Activated CD4-positive, alpha-beta T cell treated with anti-CD3 and anti-CD28 coated beads for 36 hours (primary cell): ENCODE data around the gene CPEB4. TPM values are rescaled to one million over a fixed set of nuclear protein-coding genes. Genes with fewer than 3 reads are reported as not detected.

ENCODE experiments used
- ATAC-seq: fragments of 200-7000 bp; cut with Tn5 transposase; one replicate; pipeline ENCODE4 v1.10.0; 2021; ENCODE audit warnings: mild to moderate bottlenecking, moderate library complexity
- CTCF ChIA-PET: fragments of 350-600 bp; sonication (Branson Sonifier 250); formaldehyde crosslinking; loops from one replicate; lab custom pipeline; 2021; ENCODE audit warnings: antibody characterized with exemption; lab: Charles Lee
- POLR2A ChIA-PET: fragments of 350-600 bp; sonication (Branson Sonifier 250); formaldehyde crosslinking; loops from one replicate; lab custom pipeline; 2021; ENCODE audit warnings: antibody characterized with exemption, inconsistent platforms; lab: Charles Lee
- DNase-seq: peaks from one replicate; pipeline ENCODE4 v3.0.0-alpha.2; 2020
- H3K27ac Mint-ChIP-seq: one replicate; pipeline ENCODE4 v1.8.0; 2021; ENCODE audit warnings: mixed read lengths
- H3K27me3 Mint-ChIP-seq: one replicate; pipeline ENCODE4 v1.8.0; 2021; ENCODE audit warnings: mixed read lengths
- H3K36me3 Mint-ChIP-seq: one replicate; pipeline ENCODE4 v1.8.0; 2021; ENCODE audit warnings: low read depth, mixed read lengths
- H3K4me1 Mint-ChIP-seq: one replicate; pipeline ENCODE4 v1.8.0; 2021; ENCODE audit warnings: mixed read lengths
- H3K4me3 Mint-ChIP-seq: one replicate; pipeline ENCODE4 v1.8.0; 2021; ENCODE audit warnings: mild to moderate bottlenecking, moderate library complexity, mixed read lengths
- H3K9me3 Mint-ChIP-seq: one replicate; pipeline ENCODE4 v1.8.0; 2021; ENCODE audit warnings: low read depth, mixed read lengths
- intact Hi-C, 2 experiments: fragments of 100-400 bp; cut with DNase I in 1 of 2; cut with micrococcal nuclease in 1 of 2; formaldehyde crosslinking; loops; one replicate each; pipeline versions ENCODE4 v1.14.2 to v1.15.1; 2022 to 2024; cut with DNase I, micrococcal nuclease
- total RNA-seq, 2 experiments: library from RNA; stranded (reverse); gene quantifications; one replicate each; pipeline ENCODE4 v1.2.3, GENCODE V29; 2021

Gene CPEB4
- total RNA-seq, 2 experiments from 2014 or later = 5.6 to 8.3 TPM

GRCh38 chr5:173988554-173989431, 100.6 kb downstream of the CPEB4 start, which contains the start of gene C5orf47:
Gene C5orf47 (plus strand): TSS chr5:173989170. CDS start chr5:173989264, 94 bp downstream.
- peaks cover 4% of the 10 kb centered on the region for H3K27me3 Mint-ChIP-seq
- POLR2A ChIA-PET = no interaction called here
- ATAC-seq (no peak), DNase-seq (no peak)
- CTCF ChIA-PET = no interaction called here
- no peaks in the 10 kb centered on the region for H3K36me3 Mint-ChIP-seq
- H3K4me1 Mint-ChIP-seq = no peaks in the 10 kb centered on the region
- H3K4me3 Mint-ChIP-seq = no peak within 1 kb of the TSS
- intact Hi-C loops = no loop called here
- no peak within 1 kb of the TSS for H3K27ac Mint-ChIP-seq
- H3K9me3 Mint-ChIP-seq = no peaks in the 10 kb centered on the region

DNA sequence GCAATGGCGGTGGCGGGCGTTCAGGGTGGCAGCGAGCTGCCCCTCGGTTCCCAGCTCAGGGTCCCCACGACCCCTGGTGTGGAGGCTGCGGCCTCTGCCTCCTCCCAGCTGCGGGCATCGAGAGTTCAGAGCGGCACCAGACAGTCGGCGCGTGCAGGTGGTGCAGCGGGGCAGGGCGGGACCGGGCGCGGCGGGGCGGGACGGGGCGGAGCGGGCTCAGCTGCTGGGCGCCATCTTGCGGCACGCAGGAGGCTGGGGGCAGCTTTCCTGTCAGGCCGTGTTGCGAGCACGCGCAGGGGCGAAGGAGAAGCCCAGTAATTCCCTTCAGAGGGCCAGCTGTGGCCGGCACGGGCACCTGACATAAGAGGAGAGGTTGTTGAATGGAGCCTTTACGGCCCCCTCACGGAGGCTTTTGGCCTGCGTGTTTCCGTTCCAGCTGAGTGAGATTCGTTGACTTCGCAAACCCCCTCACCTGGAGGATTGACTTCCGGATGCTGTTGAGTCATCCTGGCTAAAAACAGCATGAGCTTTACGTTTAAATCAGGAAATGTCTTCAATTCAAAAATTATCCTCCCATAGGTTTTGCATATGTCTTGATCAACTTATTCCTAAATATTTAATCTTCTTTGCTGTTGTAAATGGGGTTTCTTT, 101.4 kb downstream of the CPEB4 start:
- Mint-ChIP-seq H3K27me3 (peaks cover 8% of the 10 kb centered on the region), H3K27ac (no peak overlapping the region), H3K36me3 (no peaks in the 10 kb centered on the region), H3K4me3 (no peak overlapping the region), H3K9me3 (no peaks in the 10 kb centered on the region), H3K4me1 (no peaks in the 10 kb centered on the region)
- ChIA-PET CTCF (no interaction called here), POLR2A (no interaction called here)
- intact Hi-C loops = no loop called here
- no peak for ATAC-seq
- DNase-seq = no peak

GRCh38 chr5:173997331-173997730, 109.2 kb downstream of the CPEB4 start:
- H3K4me3 Mint-ChIP-seq = no peak overlapping the region
- ATAC-seq = no peak
- intact Hi-C loops = no loop called here
- no peaks in the 10 kb centered on the region for H3K4me1 Mint-ChIP-seq
- POLR2A ChIA-PET = no interaction called here
- peaks cover 27% of the 10 kb centered on the region for H3K27me3 Mint-ChIP-seq
- H3K9me3 Mint-ChIP-seq = no peaks in the 10 kb centered on the region
- no peak for DNase-seq
- H3K27ac Mint-ChIP-seq = no peak overlapping the region
- no peaks in the 10 kb centered on the region for H3K36me3 Mint-ChIP-seq
- CTCF ChIA-PET = interaction anchor here (0.7 kb wide), 1 partner anchor 74 kb away, joined by 3 read pairs; no protein-coding TSS in a partner anchor

DNA sequence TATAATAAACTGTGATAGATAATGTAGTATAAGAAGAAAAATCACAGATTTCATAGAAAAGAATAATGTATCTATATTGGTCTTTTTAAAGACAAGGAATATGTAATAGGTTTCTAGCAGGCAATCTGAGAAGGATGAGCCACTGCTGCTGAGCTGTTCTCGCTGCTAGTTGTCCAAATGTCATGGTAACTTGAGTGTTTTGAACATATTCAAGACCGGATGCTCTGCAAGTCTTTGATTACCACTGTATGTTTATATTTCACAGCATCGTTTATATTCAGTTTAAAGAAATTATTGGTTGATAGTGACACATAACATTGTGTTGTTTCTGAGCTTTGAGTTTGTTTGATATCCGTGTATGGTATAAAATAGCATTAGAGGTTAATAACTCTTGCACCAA, 110.4 kb downstream of the CPEB4 start:
- H3K36me3 Mint-ChIP-seq = no peaks in the 10 kb centered on the region
- H3K27ac Mint-ChIP-seq = no peak overlapping the region
- ChIA-PET POLR2A (no interaction called here), CTCF (no interaction called here)
- H3K4me3 Mint-ChIP-seq = no peak overlapping the region
- intact Hi-C loops = no loop called here
- DNase-seq (no peak), ATAC-seq (no peak)
- peaks cover 1% of the 10 kb centered on the region for H3K4me1 Mint-ChIP-seq
- no peaks in the 10 kb centered on the region for H3K9me3 Mint-ChIP-seq
- peaks cover 31% of the 10 kb centered on the region for H3K27me3 Mint-ChIP-seq

- no peak for DNase-seq
- ATAC-seq = no peak
- POLR2A ChIA-PET = no interaction called here
- intact Hi-C loops = no loop called here
- no peaks in the 10 kb centered on the region for H3K9me3 Mint-ChIP-seq
- H3K27me3 Mint-ChIP-seq = peaks cover 29% of the 10 kb centered on the region
- H3K27ac Mint-ChIP-seq = no peak overlapping the region
- CTCF ChIA-PET = no interaction called here
- no peak overlapping the region for H3K4me3 Mint-ChIP-seq
- no peaks in the 10 kb centered on the region for H3K36me3 Mint-ChIP-seq
- peaks cover 5% of the 10 kb centered on the region for H3K4me1 Mint-ChIP-seq
These were observed 111.9 kb downstream of the CPEB4 start for GRCh38 chr5:174000076-174000475.

DNA sequence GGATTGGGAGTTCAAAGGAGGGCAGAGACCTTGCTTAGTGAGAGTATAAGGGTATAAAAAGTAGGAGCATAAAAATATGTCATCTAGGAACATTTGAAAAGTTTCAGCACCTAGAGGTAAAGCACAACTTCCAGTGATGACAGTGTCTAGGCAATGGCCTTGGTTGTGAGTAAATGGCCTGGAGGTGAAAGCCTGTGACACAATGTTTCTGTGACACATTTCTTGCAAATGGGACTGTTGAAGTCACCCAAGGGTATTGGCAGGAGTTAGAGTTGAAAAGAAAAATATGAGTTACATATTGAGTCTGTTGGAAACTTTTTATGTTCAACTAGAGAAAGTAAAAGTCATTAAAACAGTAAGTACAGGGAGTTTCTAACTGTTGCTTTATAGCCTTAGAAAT, 115.6 kb downstream of the CPEB4 start:
- Mint-ChIP-seq H3K36me3 (no peaks in the 10 kb centered on the region), H3K9me3 (no peaks in the 10 kb centered on the region), H3K27me3 (peaks cover 15% of the 10 kb centered on the region), H3K4me3 (no peak overlapping the region), H3K4me1 (peaks cover 5% of the 10 kb centered on the region), H3K27ac (no peak overlapping the region)
- ChIA-PET POLR2A (no interaction called here), CTCF (no interaction called here)
- peak; percentile 66 for ATAC-seq
- DNase-seq = peak; percentile 11
- intact Hi-C loops = no loop called here

DNA sequence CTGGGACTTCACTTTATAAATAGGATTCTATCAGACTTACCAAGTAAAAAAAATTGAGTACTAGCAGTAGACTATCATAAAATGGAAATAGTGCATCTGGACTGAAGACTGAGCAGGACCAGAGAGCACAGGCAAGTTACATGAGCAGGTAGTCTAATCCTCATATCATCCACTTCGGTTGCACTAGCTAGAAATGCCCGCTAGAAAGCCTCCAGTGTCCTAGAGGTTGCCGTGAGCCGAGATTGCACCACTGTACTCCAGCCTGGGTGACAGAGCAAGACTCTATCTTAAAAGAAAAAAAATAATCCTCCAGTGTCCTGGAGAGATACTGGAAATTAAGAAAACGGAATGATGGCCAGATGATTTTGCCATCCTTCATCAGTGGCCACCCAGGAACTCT, 120.8 kb downstream of the CPEB4 start:
- DNase-seq (no peak), ATAC-seq (no peak)
- H3K36me3 Mint-ChIP-seq = no peaks in the 10 kb centered on the region
- H3K9me3 Mint-ChIP-seq = no peaks in the 10 kb centered on the region
- intact Hi-C loops = no loop called here
- H3K27me3 Mint-ChIP-seq = peaks cover 7% of the 10 kb centered on the region
- CTCF ChIA-PET = interaction anchor here (1.8 kb wide), 1 partner anchor 303 kb away, joined by 6 read pairs; no protein-coding TSS in a partner anchor
- H3K4me1 Mint-ChIP-seq = peaks cover under 1% of the 10 kb centered on the region
- no peak overlapping the region for H3K4me3 Mint-ChIP-seq
- POLR2A ChIA-PET = no interaction called here
- no peak overlapping the region for H3K27ac Mint-ChIP-seq

GRCh38 chr5:174010365-174010764, 122.2 kb downstream of the CPEB4 start:
- no peak overlapping the region for H3K4me3 Mint-ChIP-seq

GRCh38 chr5:174011441-174011840, 123.3 kb downstream of the CPEB4 start:
- Mint-ChIP-seq H3K27ac (no peak overlapping the region), H3K4me3 (no peak overlapping the region), H3K27me3 (peaks cover 4% of the 10 kb centered on the region), H3K9me3 (no peaks in the 10 kb centered on the region), H3K36me3 (no peaks in the 10 kb centered on the region), H3K4me1 (no peaks in the 10 kb centered on the region)
- CTCF ChIA-PET = no interaction called here
- intact Hi-C loops = no loop called here
- POLR2A ChIA-PET = no interaction called here
- ATAC-seq = no peak
- no peak for DNase-seq

More at GRCh38 chr5:174010365-174010764, 122.2 kb downstream of the CPEB4 start:
- Mint-ChIP-seq H3K27me3 (peaks cover 7% of the 10 kb centered on the region), H3K27ac (no peak overlapping the region), H3K9me3 (no peaks in the 10 kb centered on the region), H3K36me3 (no peaks in the 10 kb centered on the region), H3K4me1 (no peaks in the 10 kb centered on the region)
- ChIA-PET POLR2A (no interaction called here), CTCF (interaction anchor here (0.6 to 1.8 kb wide), 3 partner anchors 226 to 399 kb away, joined by 3 to 6 read pairs (median 3); no protein-coding TSS in a partner anchor)
- intact Hi-C loops = no loop called here
- DNase-seq (no peak), ATAC-seq (no peak)

Other genes with a start within 250 kb of the CPEB4 start
- not detected for gene C5orf47, start 100.8 kb downstream of the CPEB4 start, total RNA-seq
- not detected for gene NSG2, start 157.4 kb downstream of the CPEB4 start, total RNA-seq